HG03432 (cell line): ENCODE results near the gene C6orf58.
"Not testable (repeated sequence)": the region's sequence is repeated elsewhere in the genome, so short reads cannot be mapped to it uniquely, and the experiment has no call there.

Experiments used
- ATAC-seq: cut with Tn5 transposase; IDR thresholded peaks from one replicate; pipeline ENCODE4 v1.9.1; 2021; ENCODE audit warnings: mild to moderate bottlenecking, moderate library complexity; ENCODE audit not compliant: unreplicated experiment

The C6orf58 gene

DNA sequence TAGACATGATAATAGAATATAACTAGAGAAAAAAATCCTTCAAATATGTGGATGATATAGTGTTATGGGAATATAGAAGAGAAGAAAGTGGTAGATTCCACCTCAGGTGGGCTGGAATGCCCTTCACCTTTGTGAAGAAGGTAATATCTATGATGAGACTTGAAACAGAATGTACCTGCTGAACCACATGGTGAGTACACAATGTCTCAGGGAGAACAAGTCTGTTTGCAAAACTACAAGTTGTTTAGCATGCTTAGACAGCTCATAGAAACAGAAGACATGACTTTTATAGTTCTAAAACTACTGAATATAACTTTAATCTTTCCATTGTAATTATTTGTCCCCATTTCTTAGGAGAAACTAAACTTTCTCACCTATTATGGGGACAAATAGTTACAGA is 12.2 kb downstream of the C6orf58 start:
- no peak for ATAC-seq

DNA sequence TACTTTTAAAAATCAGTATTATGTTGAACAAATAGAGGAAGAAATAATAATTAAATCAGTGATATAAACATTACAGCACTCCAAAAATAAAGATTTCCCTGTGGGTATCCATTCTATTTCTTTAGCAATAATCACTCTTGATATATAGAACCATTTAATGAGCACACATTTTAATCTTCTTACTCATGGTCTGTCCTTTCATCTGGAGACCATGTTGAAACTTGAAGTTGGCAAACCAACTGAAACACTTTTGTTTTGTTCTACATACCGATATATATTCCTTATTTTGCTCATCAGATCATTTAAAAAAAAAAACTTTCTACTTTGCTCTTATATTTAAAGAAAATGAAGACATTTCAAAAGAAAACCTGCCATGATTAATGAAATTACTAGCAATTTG is 13.4 kb downstream of the C6orf58 start:
- no peak for ATAC-seq

DNA sequence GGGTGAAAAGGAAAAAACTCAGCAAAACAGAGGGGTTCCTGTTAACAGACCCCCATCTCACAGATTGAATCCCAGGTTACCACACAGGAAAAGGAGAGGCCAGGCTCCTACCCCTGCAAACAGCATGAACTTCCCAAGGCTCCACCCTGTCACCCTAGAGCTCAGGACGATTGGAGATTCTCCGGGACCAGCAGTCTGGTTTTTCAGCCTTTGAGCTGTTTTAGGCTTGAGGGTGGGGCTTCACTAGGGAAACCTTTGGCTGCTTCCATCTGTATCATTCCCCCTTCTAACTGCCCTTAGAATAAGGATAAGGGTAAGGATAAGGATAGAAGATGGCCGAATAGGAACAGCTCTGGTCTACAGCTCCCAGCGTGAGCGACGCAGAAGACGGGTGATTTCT is 16.0 kb downstream of the C6orf58 start:
- ATAC-seq = no peak

DNA sequence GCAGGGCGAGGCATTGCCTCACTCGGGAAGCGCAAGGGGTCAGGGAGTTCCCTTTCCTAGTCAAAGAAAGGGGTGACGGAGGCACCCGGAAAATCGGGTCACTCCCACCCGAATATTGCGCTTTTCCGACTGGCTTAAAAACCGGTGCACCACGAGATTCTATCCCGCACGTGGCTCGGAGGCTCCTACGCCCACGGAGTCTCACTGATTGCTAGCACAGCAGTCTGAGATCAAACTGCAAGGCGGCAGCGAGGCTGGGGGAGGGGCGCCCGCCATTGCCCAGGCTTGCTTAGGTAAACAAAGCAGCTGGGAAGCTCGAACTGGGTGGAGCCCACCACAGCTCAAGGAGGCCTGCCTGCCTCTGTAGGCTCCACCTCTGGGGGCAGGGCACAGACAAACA is 16.5 kb downstream of the C6orf58 start:
- ATAC-seq = not testable (repeated sequence)

DNA sequence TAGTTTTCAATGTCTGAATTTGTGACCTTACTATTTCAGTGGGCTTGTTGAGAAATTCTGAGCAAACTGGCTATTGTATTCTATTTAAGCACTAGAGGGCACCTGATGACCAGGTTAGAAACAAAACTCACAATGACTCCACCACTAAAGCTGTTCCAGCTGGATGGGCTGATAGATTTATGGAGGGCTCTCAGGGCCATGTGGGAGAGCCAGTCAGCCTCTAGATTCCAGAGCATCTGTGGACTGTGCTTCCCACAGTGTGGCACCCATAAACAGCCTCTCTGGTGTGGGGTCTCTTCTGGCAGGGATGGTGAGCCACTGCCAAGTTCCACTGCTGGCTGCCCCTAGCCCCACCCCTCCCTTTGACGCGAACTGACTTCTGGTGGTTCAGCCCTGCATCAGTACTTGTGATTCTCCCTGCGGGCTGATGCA is 29.2 kb downstream of the C6orf58 start:
- peak; percentile 48 for ATAC-seq

DNA sequence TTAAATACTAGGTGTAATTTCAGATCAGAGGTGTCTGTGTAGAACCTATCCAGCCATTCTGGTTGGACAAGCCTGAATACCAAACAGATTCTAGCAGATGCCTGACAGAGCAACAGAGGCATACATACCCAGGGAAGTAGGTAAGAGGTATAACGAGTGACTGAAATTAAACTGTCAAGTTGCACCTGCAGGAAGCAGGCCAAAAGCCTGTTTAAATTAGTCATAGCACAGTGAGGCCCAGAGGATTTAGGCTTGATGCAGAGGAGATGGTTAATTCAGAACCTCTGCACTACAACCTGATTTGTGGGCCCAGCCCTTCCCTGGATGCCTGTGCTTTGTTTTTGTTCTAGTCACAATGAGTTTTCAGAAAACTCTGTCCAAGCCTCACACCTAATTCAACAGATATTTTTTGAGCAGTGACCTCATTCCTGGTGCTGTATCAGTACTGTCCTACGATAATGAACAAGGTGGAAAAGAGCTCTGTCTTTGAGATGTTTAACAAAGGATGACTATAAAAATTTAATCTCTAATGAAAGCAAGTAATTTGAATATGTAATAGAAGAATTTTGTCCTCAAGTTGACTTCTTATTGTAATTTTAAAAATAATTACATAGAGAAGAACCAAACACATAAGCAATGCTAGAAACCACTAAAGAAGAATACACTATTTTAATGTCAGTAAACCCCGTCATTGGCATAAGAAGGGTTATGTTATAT is 31.7 kb downstream of the C6orf58 start:
- ATAC-seq = no peak

DNA sequence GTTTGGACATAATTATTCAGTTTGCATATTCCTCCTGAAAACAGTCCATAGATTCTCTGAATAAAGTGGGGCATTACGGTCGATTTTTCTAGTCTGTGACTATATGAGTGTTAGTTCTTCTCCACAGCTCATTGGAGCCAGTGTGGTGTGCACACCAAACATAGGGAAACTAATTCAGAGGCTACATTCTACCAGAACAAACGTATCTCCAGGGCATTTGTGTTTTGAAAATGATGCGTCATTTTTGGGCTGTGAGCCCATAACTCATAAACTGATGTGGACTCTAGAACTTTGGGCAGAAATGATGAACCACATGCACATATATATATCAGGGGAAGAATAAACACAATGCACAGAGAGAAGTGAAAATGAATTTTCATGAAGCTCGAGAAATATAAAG is 41.8 kb downstream of the C6orf58 start:
- ATAC-seq = no peak

DNA sequence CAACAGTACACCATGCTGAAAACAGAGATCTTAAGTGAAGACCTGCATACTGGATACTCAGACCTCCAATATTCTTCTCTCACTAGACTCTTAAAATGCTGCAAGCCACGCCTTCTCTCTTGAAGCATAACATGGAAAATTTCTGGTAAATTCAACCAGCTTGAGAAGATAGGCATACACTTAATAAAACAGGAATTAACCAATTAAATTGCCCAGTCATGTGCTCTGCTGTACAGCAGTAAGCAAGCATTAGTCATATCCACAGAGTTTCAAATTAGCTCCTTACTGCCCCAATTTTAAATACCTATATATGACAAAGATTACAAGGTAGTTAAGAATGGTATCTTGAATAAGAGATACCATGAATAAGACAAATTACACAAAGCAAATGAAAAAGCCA is 53.8 kb downstream of the C6orf58 start:
- no peak for ATAC-seq

DNA sequence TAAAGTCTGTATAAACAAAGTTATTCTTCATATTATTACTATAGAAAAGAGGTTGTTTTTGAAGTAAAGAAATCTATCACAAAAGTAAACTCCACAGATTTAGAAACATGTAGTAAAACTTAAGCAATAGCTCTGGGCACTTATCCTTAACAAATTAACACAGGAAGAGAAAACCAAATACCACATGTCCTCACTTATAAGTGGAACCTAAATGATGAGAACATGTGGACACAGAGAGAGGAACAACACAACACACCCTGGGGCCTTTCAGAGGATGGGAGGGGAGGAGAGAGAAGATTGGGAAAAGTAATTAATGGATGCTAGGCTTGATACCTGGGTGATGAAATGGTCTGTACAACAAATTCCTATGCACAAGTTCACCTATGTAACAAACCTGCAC is 57.2 kb downstream of the C6orf58 start:
- no peak for ATAC-seq

DNA sequence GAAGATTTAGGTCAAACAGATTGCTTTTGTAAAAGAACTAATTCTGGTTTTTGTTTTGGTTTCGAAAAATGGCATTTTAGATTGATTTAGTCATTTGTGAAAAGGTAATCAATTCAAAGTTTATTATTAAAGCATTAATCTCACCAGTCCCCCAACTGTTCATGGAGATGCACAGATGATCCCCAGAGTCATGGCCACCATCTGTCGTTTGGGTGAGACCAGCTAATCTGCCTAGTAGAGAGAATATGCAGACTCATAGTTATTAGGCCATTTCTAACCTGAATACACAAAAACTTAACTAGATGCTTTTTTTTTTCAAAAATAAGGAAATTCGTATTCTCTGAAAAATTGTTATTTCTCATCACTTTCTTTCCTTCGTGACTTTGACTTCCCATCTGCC is 58.1 kb downstream of the C6orf58 start:
- no peak for ATAC-seq

DNA sequence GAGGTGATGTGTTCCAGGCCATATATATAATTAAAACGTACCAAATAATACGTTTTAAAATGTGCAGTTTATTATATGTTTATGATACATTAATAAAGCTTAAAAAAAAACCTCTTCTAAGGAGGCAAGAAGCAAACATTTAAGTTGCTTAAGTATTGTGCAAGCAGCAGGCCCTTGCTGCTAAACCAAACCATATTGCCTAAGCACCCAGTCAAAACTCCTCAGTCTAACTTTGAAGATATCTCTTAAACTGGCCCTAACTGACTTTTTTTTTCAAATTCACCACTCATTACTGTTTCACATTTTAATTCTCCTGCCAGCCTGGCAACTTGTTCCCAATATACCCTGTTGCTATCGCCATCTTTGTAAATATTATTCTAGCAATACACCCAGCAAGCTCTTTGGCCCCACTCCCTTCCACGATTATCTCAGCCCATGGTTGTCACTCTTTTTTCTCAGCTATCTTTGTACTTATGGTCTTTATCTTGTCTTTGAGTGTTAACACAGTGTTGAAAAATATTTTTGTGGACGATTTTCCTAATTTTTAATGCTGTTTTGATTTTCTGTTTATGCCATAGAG is 60.9 kb downstream of the C6orf58 start:
- ATAC-seq = no peak
